Caco-2 (cell line): ENCODE measurements around the gene PRKCQ. TPM values are rescaled to one million over a fixed set of nuclear protein-coding genes. Genes with fewer than 3 reads are reported as not detected.

ENCODE experiments used
- BruUV-seq: library from RNA; stranded (reverse); fragments of 400-500 nt; replicated peaks from 2 replicates; lab custom pipeline; 2021; lab: Mats Ljungman, UMichigan
- CTCF ChIA-PET: fragments of 300-600 bp; sonication (Branson Sonifier 250); formaldehyde crosslinking; loops from one replicate; lab custom pipeline; 2022; ENCODE audit warnings: antibody characterized with exemption; lab: Charles Lee
- POLR2A ChIA-PET: fragments of 300-600 bp; sonication (Branson Sonifier 250); formaldehyde crosslinking; loops from one replicate; lab custom pipeline; 2022; ENCODE audit warnings: antibody characterized with exemption; lab: Charles Lee
- DNase-seq, 2 experiments: peaks; one replicate each; pipeline versions ENCODE4 v3.0.0 to v3.0.0-alpha.2; 2020 to 2022
- H3K27me3 ChIP-seq: replicated peaks from 2 replicates; pipeline ENCODE4 v1.6.0; 2011; ENCODE audit warnings: low read length; ENCODE audit not compliant: control insufficient read depth, insufficient read depth
- H3K36me3 ChIP-seq: 2 replicates; pipeline ENCODE4 v1.5.1; 2011; ENCODE audit warnings: low read length; ENCODE audit not compliant: control insufficient read depth, insufficient read depth
- H3K4me1 ChIP-seq: fragments of 250-450 bp; sonication (Bioruptor Pico); 2 replicates; pipeline ENCODE4 v1.5.1; 2020; ENCODE audit warnings: mild to moderate bottlenecking
- H3K4me3 ChIP-seq: 2 replicates; pipeline ENCODE4 v1.5.1; 2011; ENCODE audit warnings: low read depth, mild to moderate bottlenecking, control low read depth, low read length
- H3K9me3 ChIP-seq: fragments of 250-450 bp; sonication (Bioruptor Pico); 2 replicates; pipeline ENCODE4 v1.5.1; 2020; ENCODE audit warnings: mild to moderate bottlenecking, moderate library complexity
- H3K27ac Mint-ChIP-seq: one replicate; pipeline ENCODE4 v1.8.0; 2022; ENCODE audit warnings: mixed read lengths; ENCODE audit not compliant: unreplicated experiment
- H3K27me3 Mint-ChIP-seq: one replicate; pipeline ENCODE4 v1.8.0; 2022; ENCODE audit warnings: mixed read lengths; ENCODE audit not compliant: insufficient read depth, unreplicated experiment
- H3K36me3 Mint-ChIP-seq: one replicate; pipeline ENCODE4 v1.8.0; 2022; ENCODE audit warnings: mild to moderate bottlenecking, mixed read lengths; ENCODE audit not compliant: insufficient read depth, unreplicated experiment
- H3K4me1 Mint-ChIP-seq: one replicate; pipeline ENCODE4 v1.8.0; 2022; ENCODE audit warnings: low read depth, mixed read lengths; ENCODE audit not compliant: unreplicated experiment
- H3K4me3 Mint-ChIP-seq: one replicate; pipeline ENCODE4 v1.8.0; 2022; ENCODE audit warnings: mild to moderate bottlenecking, moderate library complexity, mixed read lengths; ENCODE audit not compliant: unreplicated experiment
- H3K9me3 Mint-ChIP-seq: one replicate; pipeline ENCODE4 v1.8.0; 2022; ENCODE audit warnings: mixed read lengths; ENCODE audit not compliant: unreplicated experiment
- CTCF ChIP-seq, 2 experiments: fragments of 200-600 bp in 1 of 2; IDR thresholded peaks; 1 replicate in 1 of 2; 2 replicates in 1 of 2; pipeline versions ENCODE4 v1.5.1 to v1.8.0; 2011 to 2022; ENCODE audit warnings: antibody characterized with exemption in 1 of 2, control low read depth in 1 of 2, inconsistent platforms in 1 of 2, low read depth in 1 of 2, low read length in 1 of 2, mild to moderate bottlenecking in 1 of 2, moderate library complexity in 1 of 2; ENCODE audit not compliant: insufficient read depth in 1 of 2, severe bottlenecking in 1 of 2, unreplicated experiment in 1 of 2
- intact Hi-C: fragments of 100-400 bp; cut with micrococcal nuclease; formaldehyde crosslinking; loops from one replicate; pipeline ENCODE4 v1.10.0; 2022; ENCODE audit not compliant: unreplicated experiment
- total RNA-seq: library from RNA; stranded (reverse); gene quantifications from 2 replicates; pipeline ENCODE4 v1.2.3, GENCODE V29; 2022

PRKCQ gene
- total RNA-seq, 1 experiment from 2014 or later: 2.4 TPM

DNA sequence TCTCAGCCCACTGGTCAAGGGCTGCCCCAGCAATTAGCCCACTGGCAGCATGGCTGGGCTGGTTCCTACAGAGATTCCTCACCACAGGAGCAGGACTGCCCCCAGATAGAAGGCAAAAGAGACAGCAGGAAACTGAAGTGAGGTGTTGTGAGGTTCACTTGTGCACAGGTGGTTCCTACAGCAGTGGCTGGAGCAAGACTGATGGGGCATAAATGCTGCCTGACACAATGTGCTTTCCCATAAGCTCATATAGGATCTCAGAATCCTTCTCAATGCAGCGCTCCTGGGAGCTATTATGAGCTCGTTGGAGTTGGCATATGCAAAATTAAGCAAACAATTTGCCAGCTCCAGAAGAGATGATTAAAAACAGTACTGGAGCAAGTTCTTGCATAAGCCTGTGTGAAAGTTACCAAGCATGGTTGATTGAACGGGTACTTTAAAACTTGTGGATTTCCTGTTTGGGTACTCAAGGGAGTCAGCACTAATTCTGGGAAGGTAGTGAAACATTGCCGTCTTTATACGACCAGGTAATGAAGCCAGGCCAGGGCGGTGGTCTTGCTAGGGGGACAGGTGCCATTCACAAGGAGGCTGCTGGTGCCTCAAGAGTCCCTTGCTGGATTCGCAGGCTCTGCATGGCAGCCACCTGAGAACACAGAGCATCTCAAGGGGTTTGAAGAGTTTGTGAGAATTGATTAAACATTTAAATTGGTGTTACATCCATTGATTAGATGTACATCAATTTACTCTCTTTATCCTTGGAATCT is 20.3 kb upstream of the PRKCQ start:
- intact Hi-C loops: no loop called here
- no peak for TF ChIP-seq CTCF (IDR thresholded peaks at IDR 0.05; ENCODE audit: insufficient read depth in 1 of 2, low read depth in 1 of 2, low read length in 1 of 2, severe bottlenecking in 1 of 2, unreplicated experiment in 1 of 2)
- H3K4me3 ChIP-seq: no peak overlapping the region
- no peak for DNase-seq
- H3K9me3 Mint-ChIP-seq: no peaks in the 10 kb centered on the region
- H3K27me3 ChIP-seq: no peaks in the 10 kb centered on the region
- no peaks in the 10 kb centered on the region for H3K9me3 ChIP-seq
- no peaks in the 10 kb centered on the region for H3K4me1 ChIP-seq
- CTCF ChIA-PET: no interaction called here
- H3K36me3 Mint-ChIP-seq: no peaks in the 10 kb centered on the region
- H3K4me3 Mint-ChIP-seq: no peak overlapping the region
- no peaks in the 10 kb centered on the region for H3K4me1 Mint-ChIP-seq
- H3K36me3 ChIP-seq: no peaks in the 10 kb centered on the region
- BruUV-seq: no TSS peak
- no peak overlapping the region for H3K27ac Mint-ChIP-seq
- POLR2A ChIA-PET: no interaction called here
- peaks cover 21% of the 10 kb centered on the region for H3K27me3 Mint-ChIP-seq

DNA sequence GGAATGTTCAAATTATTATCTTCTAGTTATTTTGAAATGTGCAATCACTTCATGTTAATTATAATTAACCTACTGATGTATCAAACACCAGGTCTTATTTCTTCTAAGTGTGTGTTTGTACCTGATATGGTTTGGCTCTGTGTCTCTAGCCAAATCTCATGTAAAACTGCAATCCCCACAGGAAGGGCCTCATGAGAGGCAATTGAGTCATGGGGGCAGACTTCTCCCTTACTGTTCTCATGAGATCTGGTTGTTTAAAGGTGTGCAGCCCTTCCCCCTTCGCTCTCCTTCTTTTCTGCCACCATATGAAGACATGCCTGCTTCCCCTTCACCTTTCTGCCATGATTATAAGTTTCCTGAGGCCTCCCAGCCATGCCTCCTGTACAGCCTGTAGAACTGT is 18.6 kb upstream of the PRKCQ start:
- intact Hi-C loops: no loop called here
- no peaks in the 10 kb centered on the region for H3K4me1 Mint-ChIP-seq
- no peak overlapping the region for H3K4me3 ChIP-seq
- H3K4me1 ChIP-seq: no peaks in the 10 kb centered on the region
- no peaks in the 10 kb centered on the region for H3K9me3 Mint-ChIP-seq
- TF ChIP-seq CTCF (IDR thresholded peaks at IDR 0.05; ENCODE audit: insufficient read depth in 1 of 2, low read depth in 1 of 2, low read length in 1 of 2, severe bottlenecking in 1 of 2, unreplicated experiment in 1 of 2): no peak
- no peaks in the 10 kb centered on the region for H3K27me3 ChIP-seq
- no peaks in the 10 kb centered on the region for H3K9me3 ChIP-seq
- DNase-seq: no peak
- no peaks in the 10 kb centered on the region for H3K36me3 ChIP-seq
- no peak overlapping the region for H3K27ac Mint-ChIP-seq
- no peaks in the 10 kb centered on the region for H3K36me3 Mint-ChIP-seq
- BruUV-seq: no TSS peak
- no peak overlapping the region for H3K4me3 Mint-ChIP-seq
- ChIA-PET POLR2A (no interaction called here), CTCF (no interaction called here)
- H3K27me3 Mint-ChIP-seq: peaks cover 19% of the 10 kb centered on the region

GRCh38 chr10:6597478-6597877 is 17.4 kb upstream of the PRKCQ start:
- TF ChIP-seq CTCF (IDR thresholded peaks at IDR 0.05; ENCODE audit: insufficient read depth in 1 of 2, low read depth in 1 of 2, low read length in 1 of 2, severe bottlenecking in 1 of 2, unreplicated experiment in 1 of 2): no peak
- Histone ChIP-seq H3K9me3 (no peaks in the 10 kb centered on the region), H3K4me1 (no peaks in the 10 kb centered on the region), H3K36me3 (no peaks in the 10 kb centered on the region), H3K4me3 (no peak overlapping the region), H3K27me3 (no peaks in the 10 kb centered on the region)
- no peaks in the 10 kb centered on the region for H3K4me1 Mint-ChIP-seq
- CTCF ChIA-PET: no interaction called here
- no peak overlapping the region for H3K4me3 Mint-ChIP-seq
- no peak for DNase-seq
- POLR2A ChIA-PET: no interaction called here
- H3K27me3 Mint-ChIP-seq: peaks cover 22% of the 10 kb centered on the region
- no TSS peak for BruUV-seq
- no peak overlapping the region for H3K27ac Mint-ChIP-seq
- H3K36me3 Mint-ChIP-seq: no peaks in the 10 kb centered on the region
- intact Hi-C loops: no loop called here
- H3K9me3 Mint-ChIP-seq: no peaks in the 10 kb centered on the region
